Kidney (tissue), 14 donors: ENCODE results near the gene SH3BP5L. TPM values are rescaled to one million over a fixed set of nuclear protein-coding genes. Genes with fewer than 3 reads are reported as not detected.

Experiments
- DNase-seq, 5 donors: peaks; one replicate each; pipeline ENCODE4 v3.0.0-alpha.2; 2013 to 2020
- FAIRE-seq: peaks from 2 replicates; lab custom pipeline; 2012; peaks lifted over from hg19 to GRCh38; lab: Jason Lieb, UNC
- H3K27ac ChIP-seq, 2 donors: one replicate each; pipeline ENCODE4 v1.7.0; 2013; ENCODE audit warnings: low read depth in 2 of 2, low read length in 2 of 2, inconsistent platforms in 1 of 2
- H3K27me3 ChIP-seq: one replicate; pipeline ENCODE4 v1.7.1; 2013; ENCODE audit warnings: low read length, inconsistent platforms; ENCODE audit not compliant: control insufficient read depth, insufficient read depth
- H3K36me3 ChIP-seq, 3 donors: one replicate each; pipeline versions ENCODE4 v1.7.0 to v1.7.1; 2013; ENCODE audit warnings: low read length in 3 of 3, control low read depth in 1 of 3, inconsistent platforms in 1 of 3; ENCODE audit not compliant: insufficient read depth in 3 of 3, control insufficient read depth in 2 of 3
- H3K4me1 ChIP-seq, 3 donors: one replicate each; pipeline versions ENCODE4 v1.7.0 to v1.7.1; 2013; ENCODE audit warnings: low read length in 3 of 3, inconsistent platforms in 1 of 3, low read depth in 1 of 3; ENCODE audit not compliant: control insufficient read depth in 2 of 3, insufficient read depth in 2 of 3
- H3K4me3 ChIP-seq, 3 donors: one replicate each; pipeline versions ENCODE4 v1.7.0 to v1.8.1; 2013; ENCODE audit warnings: low read length in 3 of 3, control low read depth in 1 of 3, inconsistent platforms in 1 of 3
- H3K9ac ChIP-seq, 3 donors: one replicate each; pipeline versions ENCODE4 v1.7.0 to v1.7.1; 2013; ENCODE audit warnings: low read length in 3 of 3, control low read depth in 1 of 3, inconsistent platforms in 1 of 3
- H3K9me3 ChIP-seq, 3 donors: one replicate each; pipeline versions ENCODE4 v1.7.0 to v1.7.1; 2013; ENCODE audit warnings: low read length in 3 of 3, control low read depth in 1 of 3, inconsistent platforms in 1 of 3; ENCODE audit not compliant: control insufficient read depth in 2 of 3, insufficient read depth in 1 of 3
- intact Hi-C: fragments of 100-400 bp; cut with DNase I; formaldehyde crosslinking; loops from one replicate; pipeline ENCODE4 v1.11.1; 2022
- polyA plus RNA-seq: library from polyadenylated mRNA; stranded (reverse); fragments of 350-450 nt; fragmentation: Illumina TruSeq; extraction: RNeasy Lipid Tissue Mini Kit (QIAGEN cat#74804); gene quantifications from one replicate; pipeline ENCODE4 v1.2.3, GENCODE V29; 2014; ENCODE audit warnings: low read depth, low replicate concordance; ENCODE audit not compliant: insufficient read depth
- total RNA-seq: library from RNA; stranded (reverse); fragmentation: NEBNext Ultra II Directional; extraction: Animal tissue kit (Norgen Biotek cat#: 25700); gene quantifications from one replicate; pipeline ENCODE4 v1.2.1, GENCODE V29; 2021
- TF ChIP-seq, protein P1 (sequence below): IDR thresholded peaks from 3 replicates; pipeline ENCODE4 v1.5.1; 2012; ENCODE audit warnings: mild to moderate bottlenecking, moderate library complexity, borderline replicate concordance; ENCODE audit not compliant: insufficient read depth; ENCODE audit errors: extremely low read depth
- donor health status: control.
- donor health status: control.
- donor health status: control.
- donor health status: control.
- donor health status: control.
- donor health status: DM: yes; HTN: yes; CAD: no.
- donor health status: Normal renal cell carcinoma (clear cell type).

SH3BP5L gene
- total and polyA plus RNA-seq, 2 donors from 2014 or later = 16.6 to 24.9 TPM

GRCh38 chr1:248824301-248824700 lies 1.4 kb downstream of the SH3BP5L start:
- DNase-seq (peak in 1 of 5 donors; percentile 15), FAIRE-seq (no peak)
- Histone ChIP-seq H3K4me3 (peak overlapping the region in 2 of 3 donors; percentile 92 to 94), H3K27ac (no peak overlapping the region), H3K27me3 (no peaks in the 10 kb centered on the region), H3K9me3 (no peaks in the 10 kb centered on the region), H3K4me1 (peaks cover 5 to 51% (median 23%) of the 10 kb centered on the region in 3 donors), H3K9ac (peak overlapping the region in 1 of 3 donors; percentile 7), H3K36me3 (peaks cover 0 to 7% (median 0%) of the 10 kb centered on the region in 3 donors)
- TF ChIP-seq, protein P1, sequence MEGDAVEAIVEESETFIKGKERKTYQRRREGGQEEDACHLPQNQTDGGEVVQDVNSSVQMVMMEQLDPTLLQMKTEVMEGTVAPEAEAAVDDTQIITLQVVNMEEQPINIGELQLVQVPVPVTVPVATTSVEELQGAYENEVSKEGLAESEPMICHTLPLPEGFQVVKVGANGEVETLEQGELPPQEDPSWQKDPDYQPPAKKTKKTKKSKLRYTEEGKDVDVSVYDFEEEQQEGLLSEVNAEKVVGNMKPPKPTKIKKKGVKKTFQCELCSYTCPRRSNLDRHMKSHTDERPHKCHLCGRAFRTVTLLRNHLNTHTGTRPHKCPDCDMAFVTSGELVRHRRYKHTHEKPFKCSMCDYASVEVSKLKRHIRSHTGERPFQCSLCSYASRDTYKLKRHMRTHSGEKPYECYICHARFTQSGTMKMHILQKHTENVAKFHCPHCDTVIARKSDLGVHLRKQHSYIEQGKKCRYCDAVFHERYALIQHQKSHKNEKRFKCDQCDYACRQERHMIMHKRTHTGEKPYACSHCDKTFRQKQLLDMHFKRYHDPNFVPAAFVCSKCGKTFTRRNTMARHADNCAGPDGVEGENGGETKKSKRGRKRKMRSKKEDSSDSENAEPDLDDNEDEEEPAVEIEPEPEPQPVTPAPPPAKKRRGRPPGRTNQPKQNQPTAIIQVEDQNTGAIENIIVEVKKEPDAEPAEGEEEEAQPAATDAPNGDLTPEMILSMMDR = no peak
- intact Hi-C loops = no loop called here

DNA sequence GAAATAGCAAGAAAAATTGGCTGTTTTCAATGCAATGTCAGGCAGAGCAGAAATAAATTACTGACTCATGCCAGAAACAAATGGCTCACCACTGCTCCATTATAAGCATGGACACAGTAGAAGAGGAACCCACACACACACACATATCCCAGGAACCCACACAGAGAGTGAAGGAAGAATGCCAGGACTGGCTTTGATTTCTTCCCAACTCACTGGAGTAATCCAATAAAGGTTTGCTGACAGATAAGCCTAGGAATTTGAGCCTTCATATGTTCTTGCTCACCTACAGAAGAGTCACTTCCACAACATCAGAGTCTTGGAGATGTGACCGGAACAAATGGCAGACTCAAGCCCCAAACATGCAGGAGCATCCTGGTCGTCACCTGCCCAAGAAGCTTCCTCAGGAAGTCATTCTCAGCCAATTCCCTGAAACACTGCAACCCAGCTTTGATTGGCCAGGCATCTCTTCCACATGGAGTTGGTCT lies 2.2 kb downstream of the SH3BP5L start:
- H3K36me3 ChIP-seq = peaks cover 0 to 7% (median 0%) of the 10 kb centered on the region in 3 donors
- no peak overlapping the region for H3K9ac ChIP-seq
- TF ChIP-seq, protein P1 = no peak
- H3K27me3 ChIP-seq = no peaks in the 10 kb centered on the region
- DNase-seq (peak in 1 of 5 donors; percentile 4), FAIRE-seq (no peak)
- H3K4me1 ChIP-seq = peaks cover 5 to 51% (median 28%) of the 10 kb centered on the region in 3 donors
- intact Hi-C loops = no loop called here
- no peak overlapping the region for H3K27ac ChIP-seq
- H3K4me3 ChIP-seq = peak overlapping the region in 2 of 3 donors; percentile 92 to 94
- no peaks in the 10 kb centered on the region for H3K9me3 ChIP-seq

- H3K36me3 ChIP-seq = peaks cover 0 to 7% (median 0%) of the 10 kb centered on the region in 3 donors
- DNase-seq (no peak), FAIRE-seq (no peak)
- TF ChIP-seq, protein P1 = no peak
- H3K27me3 ChIP-seq = no peaks in the 10 kb centered on the region
- peak overlapping the region in 2 of 3 donors; percentile 16 to 92 for H3K4me3 ChIP-seq
- no peak overlapping the region for H3K27ac ChIP-seq
- no peaks in the 10 kb centered on the region for H3K9me3 ChIP-seq
- H3K4me1 ChIP-seq = peaks cover 5 to 50% (median 30%) of the 10 kb centered on the region in 3 donors
- intact Hi-C loops = no loop called here
- no peak overlapping the region for H3K9ac ChIP-seq
Measured at GRCh38 chr1:248822148-248823032, 3.3 kb downstream of the SH3BP5L start.
